ENCODE data around the gene ACAA1. TPM values are rescaled to one million over a fixed set of nuclear protein-coding genes. Genes with fewer than 3 reads are reported as not detected.

Gene ACAA1
- total RNA-seq, 1 experiment from 2014 or later = 24.0 TPM

- no peaks in the 10 kb centered on the region for H3K27me3 ChIP-seq (replicated peaks; ENCODE audit: insufficient read depth, low read depth, low read length, poor library complexity)
- no peak overlapping the region for H3K4me3 ChIP-seq (ENCODE audit: low read depth, low read length, poor library complexity, severe bottlenecking)
- no peaks in the 10 kb centered on the region for H3K4me1 ChIP-seq (ENCODE audit: insufficient read depth, low read length, poor library complexity, severe bottlenecking)
- ChIA-PET CTCF (no interaction called here), POLR2A (ENCODE audit: low non-redundant PET) (no interaction called here)
- intact Hi-C loops (cut with micrococcal nuclease; ENCODE audit: unreplicated experiment) = loop anchor here (5.0 to 10.0 kb wide), 2 partner anchors 169 to 366 kb away; partner anchors contain the start of gene SLC22A14
- no peaks in the 10 kb centered on the region for H3K36me3 ChIP-seq (ENCODE audit: insufficient read depth, low read length, poor library complexity, severe bottlenecking)
- DNase-seq (ENCODE audit: low spot score) = no peak
- no peak overlapping the region for H3K27ac ChIP-seq (ENCODE audit: low read depth, low read length, poor library complexity, severe bottlenecking)
- BruUV-seq (replicated peaks) = no TSS peak
- no peak for TF ChIP-seq EZH2 (IDR thresholded peaks at IDR 0.05; ENCODE audit: borderline replicate concordance, low read depth, low read length, poor library complexity, severe bottlenecking)
- no peak for TF ChIP-seq CTCF (conservative IDR thresholded peaks at IDR 0.05; ENCODE audit: low read depth, low read length)
- H3K9me3 ChIP-seq (ENCODE audit: low read depth, low read length, poor library complexity, severe bottlenecking) = no peaks in the 10 kb centered on the region
Measured at GRCh38 chr3:38115645-38116427, 21.1 kb downstream of the ACAA1 start.

- ChIA-PET POLR2A (ENCODE audit: low non-redundant PET) (no interaction called here), CTCF (no interaction called here)
- H3K9me3 ChIP-seq (ENCODE audit: low read depth, low read length, poor library complexity, severe bottlenecking) = no peaks in the 10 kb centered on the region
- no peaks in the 10 kb centered on the region for H3K27me3 ChIP-seq (replicated peaks; ENCODE audit: insufficient read depth, low read depth, low read length, poor library complexity)
- intact Hi-C loops (cut with micrococcal nuclease; ENCODE audit: unreplicated experiment) = loop anchor here (5.0 to 10.0 kb wide), 2 partner anchors 170 to 367 kb away; partner anchors contain the start of gene SLC22A14
- DNase-seq (ENCODE audit: low spot score) = no peak
- BruUV-seq (replicated peaks) = no TSS peak
- no peaks in the 10 kb centered on the region for H3K36me3 ChIP-seq (ENCODE audit: insufficient read depth, low read length, poor library complexity, severe bottlenecking)
- TF ChIP-seq CTCF (conservative IDR thresholded peaks at IDR 0.05; ENCODE audit: low read depth, low read length) = no peak
- H3K4me3 ChIP-seq (ENCODE audit: low read depth, low read length, poor library complexity, severe bottlenecking) = no peak overlapping the region
- H3K4me1 ChIP-seq (ENCODE audit: insufficient read depth, low read length, poor library complexity, severe bottlenecking) = no peaks in the 10 kb centered on the region
- no peak overlapping the region for H3K27ac ChIP-seq (ENCODE audit: low read depth, low read length, poor library complexity, severe bottlenecking)
Measured at GRCh38 chr3:38114875-38115644, 21.9 kb downstream of the ACAA1 start.

GRCh38 chr3:38114052-38114874 is 22.7 kb downstream of the ACAA1 start:
- DNase-seq (ENCODE audit: low spot score) = no peak
- H3K4me3 ChIP-seq (ENCODE audit: low read depth, low read length, poor library complexity, severe bottlenecking) = no peak overlapping the region
- H3K9me3 ChIP-seq (ENCODE audit: low read depth, low read length, poor library complexity, severe bottlenecking) = no peaks in the 10 kb centered on the region
- BruUV-seq (replicated peaks) = no TSS peak
- intact Hi-C loops (cut with micrococcal nuclease; ENCODE audit: unreplicated experiment) = loop anchor here (10.0 kb wide), 1 partner anchor 171 kb away; the partner anchor contains the start of gene SLC22A14
- no peaks in the 10 kb centered on the region for H3K4me1 ChIP-seq (ENCODE audit: insufficient read depth, low read length, poor library complexity, severe bottlenecking)
- no peaks in the 10 kb centered on the region for H3K27me3 ChIP-seq (replicated peaks; ENCODE audit: insufficient read depth, low read depth, low read length, poor library complexity)
- H3K36me3 ChIP-seq (ENCODE audit: insufficient read depth, low read length, poor library complexity, severe bottlenecking) = no peaks in the 10 kb centered on the region
- POLR2A ChIA-PET (ENCODE audit: low non-redundant PET) = no interaction called here
- CTCF ChIA-PET = no interaction called here
- H3K27ac ChIP-seq (ENCODE audit: low read depth, low read length, poor library complexity, severe bottlenecking) = no peak overlapping the region
- TF ChIP-seq EZH2 (IDR thresholded peaks at IDR 0.05; ENCODE audit: borderline replicate concordance, low read depth, low read length, poor library complexity, severe bottlenecking) (no peak), CTCF (conservative IDR thresholded peaks at IDR 0.05; ENCODE audit: low read depth, low read length) (no peak)

Measured in A673 (cell line).